Gastrocnemius medialis (tissue), 4 donors: Measurements from ENCODE around the gene NDC80. TPM values are rescaled to one million over a fixed set of nuclear protein-coding genes. Genes with fewer than 3 reads are reported as not detected.

ENCODE experiments used
- ATAC-seq, 2 donors: fragments of 150-250 bp; one replicate each; pipeline ENCODE4 v1.9.1; 2016
- DNase-seq, 2 donors: peaks; one replicate each; pipeline ENCODE4 v3.0.0-alpha.2; 2019
- H3K27ac ChIP-seq, 4 donors: fragments of 200-600 bp; sonication (generic); 1 replicate in 1 of 4; 2 replicates in 3 of 4; pipeline ENCODE4 v1.5.1; 2016 to 2018; ENCODE audit warnings: mild to moderate bottlenecking in 2 of 4, moderate library complexity in 1 of 4
- H3K27me3 ChIP-seq, 3 donors: fragments of 200-600 bp; sonication (generic) in 2 of 3; 1 replicate in 1 of 3; 2 replicates in 2 of 3; pipeline versions ENCODE4 v1.5.1 to v1.6.0; 2016 to 2019; ENCODE audit warnings: mild to moderate bottlenecking in 1 of 3, moderate library complexity in 1 of 3
- H3K36me3 ChIP-seq, 2 donors: fragments of 200-600 bp; sonication (generic) in 1 of 2; one replicate each; pipeline ENCODE4 v1.5.1; 2017 to 2018
- H3K4me1 ChIP-seq, 2 donors: fragments of 200-600 bp; sonication (generic) in 1 of 2; one replicate each; pipeline ENCODE4 v1.5.1; 2016 to 2017; ENCODE audit warnings: mild to moderate bottlenecking in 2 of 2
- H3K4me3 ChIP-seq, 4 donors: fragments of 200-600 bp; sonication (generic) in 3 of 4; 1 replicate in 1 of 4; 2 replicates in 3 of 4; pipeline ENCODE4 v1.5.1; 2016 to 2019; ENCODE audit warnings: mild to moderate bottlenecking in 2 of 4
- H3K9me3 ChIP-seq, 3 donors: fragments of 200-600 bp; sonication (generic) in 2 of 3; 1 replicate in 1 of 3; 2 replicates in 2 of 3; pipeline ENCODE4 v1.5.1; 2016 to 2019
- CTCF ChIP-seq, 5 experiments: fragments of 450-650 bp in 3 of 5; fragments of 200-600 bp in 2 of 5; sonication (generic) in 2 of 5; IDR thresholded peaks in 4 of 5; conservative IDR thresholded peaks in 1 of 5; 1 replicate in 4 of 5; 2 replicates in 1 of 5; pipeline ENCODE4 v1.5.1; 2016 to 2019; ENCODE audit warnings: antibody characterized with exemption in 5 of 5, mild to moderate bottlenecking in 3 of 5, moderate library complexity in 3 of 5
- POLR2A ChIP-seq, 2 donors: fragments of 450-650 bp; IDR thresholded peaks; one replicate each; pipeline ENCODE4 v1.6.1; 2017; ENCODE audit warnings: antibody characterized with exemption in 2 of 2, mild to moderate bottlenecking in 2 of 2, moderate library complexity in 2 of 2
- in situ Hi-C, 4 donors: fragments of 200-750 bp; cut with MboI; loops; one replicate each; pipeline versions ENCODE4 v1.15.0 to v1.8.0; 2017; ENCODE audit warnings: low sequenced_read_pairs in 4 of 4
- intact Hi-C: fragments of 100-400 bp; cut with DNase I; formaldehyde crosslinking; loops from one replicate; pipeline ENCODE4 v1.15.1; 2023; ENCODE audit warnings: low total_unique reads
- total RNA-seq, 4 donors: library from RNA; depleted of rRNA; stranded (reverse); fragments of >200 nt; gene quantifications; one replicate each; pipeline versions ENCODE4 v1.1.0 to v1.2.3, GENCODE V29; 2016

NDC80 gene
- total RNA-seq, 4 donors from 2014 or later, result 0.27 TPM; not detected in 3

- in situ Hi-C loops, result loop anchor here in 2 of 4 donors (25.0 kb wide), 2 partner anchors 194 to 1669 kb away; no protein-coding TSS in a partner anchor
- TF ChIP-seq CTCF (IDR thresholded peaks at IDR 0.05 in 4 of 5, conservative IDR thresholded peaks at IDR 0.05 in 1 of 5), result no peak
- no peak for TF ChIP-seq POLR2A (IDR thresholded peaks at IDR 0.05)
Measured at GRCh38 chr18:2531751-2532150, 39.6 kb upstream of the NDC80 start.

GRCh38 chr18:2532797-2533196 is 38.6 kb upstream of the NDC80 start:
- H3K27ac ChIP-seq, result no peak overlapping the region
- no peaks in the 10 kb centered on the region for H3K4me1 ChIP-seq
- in situ Hi-C loops, result loop anchor here in 2 of 4 donors (25.0 kb wide), 2 partner anchors 195 to 1670 kb away; no protein-coding TSS in a partner anchor
- no peaks in the 10 kb centered on the region for H3K27me3 ChIP-seq
- ATAC-seq, result no peak
- intact Hi-C loops, result no loop called here
- H3K4me3 ChIP-seq, result no peak overlapping the region
- TF ChIP-seq CTCF (IDR thresholded peaks at IDR 0.05 in 4 of 5, conservative IDR thresholded peaks at IDR 0.05 in 1 of 5), result no peak
- no peak for TF ChIP-seq POLR2A (IDR thresholded peaks at IDR 0.05)
- no peaks in the 10 kb centered on the region for H3K36me3 ChIP-seq
- H3K9me3 ChIP-seq, result no peaks in the 10 kb centered on the region
- DNase-seq, result no peak

More at GRCh38 chr18:2531751-2532150, 39.6 kb upstream of the NDC80 start:
- DNase-seq, result no peak
- no peaks in the 10 kb centered on the region for H3K9me3 ChIP-seq
- no peak overlapping the region for H3K27ac ChIP-seq
- no peak overlapping the region for H3K4me3 ChIP-seq
- intact Hi-C loops, result no loop called here
- ATAC-seq, result no peak
- H3K27me3 ChIP-seq, result no peaks in the 10 kb centered on the region
- no peaks in the 10 kb centered on the region for H3K4me1 ChIP-seq
- H3K36me3 ChIP-seq, result no peaks in the 10 kb centered on the region

- no peak overlapping the region for H3K27ac ChIP-seq
- ATAC-seq, result no peak
Measured at GRCh38 chr18:2534906-2535305, 36.5 kb upstream of the NDC80 start.

GRCh38 chr18:2535419-2535910 is 35.9 kb upstream of the NDC80 start:
- no peaks in the 10 kb centered on the region for H3K27me3 ChIP-seq
- TF ChIP-seq POLR2A (IDR thresholded peaks at IDR 0.05), result no peak
- no peak for TF ChIP-seq CTCF (IDR thresholded peaks at IDR 0.05 in 4 of 5, conservative IDR thresholded peaks at IDR 0.05 in 1 of 5)
- intact Hi-C loops, result loop anchor here (5.0 kb wide), 1 partner anchor 948 kb away; no protein-coding TSS in a partner anchor
- H3K4me1 ChIP-seq, result peaks cover 0 to 3% of the 10 kb centered on the region in 2 donors
- H3K27ac ChIP-seq, result no peak overlapping the region
- DNase-seq (no peak), ATAC-seq (no peak)
- no peaks in the 10 kb centered on the region for H3K9me3 ChIP-seq
- no peak overlapping the region for H3K4me3 ChIP-seq
- in situ Hi-C loops, result loop anchor here in 2 of 4 donors (25.0 kb wide), 2 partner anchors 198 to 1673 kb away; no protein-coding TSS in a partner anchor
- no peaks in the 10 kb centered on the region for H3K36me3 ChIP-seq

More at GRCh38 chr18:2534906-2535305, 36.5 kb upstream of the NDC80 start:
- DNase-seq, result no peak
- in situ Hi-C loops, result loop anchor here in 2 of 4 donors (25.0 kb wide), 2 partner anchors 198 to 1673 kb away; no protein-coding TSS in a partner anchor
- Histone ChIP-seq H3K36me3 (no peaks in the 10 kb centered on the region), H3K9me3 (no peaks in the 10 kb centered on the region), H3K27me3 (no peaks in the 10 kb centered on the region), H3K4me3 (no peak overlapping the region), H3K4me1 (peaks cover 0 to 3% of the 10 kb centered on the region in 2 donors)
- TF ChIP-seq CTCF (IDR thresholded peaks at IDR 0.05 in 4 of 5, conservative IDR thresholded peaks at IDR 0.05 in 1 of 5), result no peak
- TF ChIP-seq POLR2A (IDR thresholded peaks at IDR 0.05), result no peak
- intact Hi-C loops, result loop anchor here (5.0 kb wide), 1 partner anchor 948 kb away; no protein-coding TSS in a partner anchor
